Neuronal stem cell (in vitro differentiated cells): ENCODE results near the gene RASGRF1.
A peak's percentile ranks its signal among the peaks of the same experiment; 100 is the strongest.

Experiments used
- DNase-seq: peaks from one replicate; pipeline ENCODE4 v3.0.0-alpha.2; 2013; ENCODE audit warnings: low spot score
- H2AFZ ChIP-seq: one replicate; pipeline ENCODE4 v1.6.1; 2013; ENCODE audit warnings: mild to moderate bottlenecking, low read length, inconsistent platforms
- H2AK5ac ChIP-seq: 2 replicates; pipeline ENCODE4 v1.6.1; 2013; ENCODE audit warnings: low read depth, mild to moderate bottlenecking, inconsistent platforms, low read length, moderate library complexity, mixed read lengths
- H2BK120ac ChIP-seq: 2 replicates; pipeline ENCODE4 v1.6.1; 2013; ENCODE audit warnings: low read depth, mild to moderate bottlenecking, inconsistent platforms, low read length, moderate library complexity, mixed read lengths
- H2BK12ac ChIP-seq: one replicate; pipeline ENCODE4 v1.6.1; 2013; ENCODE audit warnings: low read length, inconsistent platforms
- H2BK15ac ChIP-seq: 2 replicates; pipeline ENCODE4 v1.6.1; 2013; ENCODE audit warnings: mild to moderate bottlenecking, low read length, inconsistent platforms, mixed read lengths
- H2BK5ac ChIP-seq: one replicate; pipeline ENCODE4 v1.6.1; 2013; ENCODE audit warnings: inconsistent platforms, mild to moderate bottlenecking, low read length, moderate library complexity
- H3K14ac ChIP-seq: one replicate; pipeline ENCODE4 v1.6.1; 2013; ENCODE audit warnings: low read length, inconsistent platforms
- H3K18ac ChIP-seq: 2 replicates; pipeline ENCODE4 v1.6.1; 2013; ENCODE audit warnings: low read length, inconsistent platforms
- H3K23ac ChIP-seq: 2 replicates; pipeline ENCODE4 v1.6.1; 2013; ENCODE audit warnings: low read depth, mild to moderate bottlenecking, mixed read lengths, low read length, inconsistent platforms; ENCODE audit not compliant: poor library complexity
- H3K27ac ChIP-seq: replicated peaks from 3 replicates; pipeline ENCODE4 v1.5.1; 2013; ENCODE audit warnings: low read length, inconsistent platforms
- H3K27me3 ChIP-seq, 3 experiments: 2 replicates each; pipeline ENCODE4 v1.6.1; 2013; ENCODE audit warnings: low read length in 3 of 3, mild to moderate bottlenecking in 2 of 3, inconsistent platforms in 1 of 3, low read depth in 1 of 3, mixed read lengths in 1 of 3, moderate library complexity in 1 of 3; ENCODE audit not compliant: control insufficient read depth in 3 of 3, insufficient read depth in 3 of 3
- H3K36me3 ChIP-seq, 2 donors: replicated peaks in 1 of 2; 2 replicates each; pipeline ENCODE4 v1.6.1; 2013; ENCODE audit warnings: low read length in 2 of 2; ENCODE audit not compliant: control insufficient read depth in 2 of 2, insufficient read depth in 2 of 2
- H3K4ac ChIP-seq: 2 replicates; pipeline ENCODE4 v1.6.1; 2013; ENCODE audit warnings: inconsistent platforms, mild to moderate bottlenecking, low read length, moderate library complexity
- H3K4me1 ChIP-seq, 2 donors: 1 replicate in 1 of 2; 2 replicates in 1 of 2; pipeline ENCODE4 v1.6.1; 2013; ENCODE audit warnings: low read length in 2 of 2, low read depth in 1 of 2; ENCODE audit not compliant: control insufficient read depth in 2 of 2, insufficient read depth in 1 of 2
- H3K4me2 ChIP-seq: one replicate; pipeline ENCODE4 v1.6.1; 2013; ENCODE audit warnings: mild to moderate bottlenecking, low read length, inconsistent platforms; ENCODE audit not compliant: insufficient read depth, poor library complexity, severe bottlenecking
- H3K4me3 ChIP-seq, 2 donors: 2 replicates each; pipeline ENCODE4 v1.5.1; 2013; ENCODE audit warnings: low read length in 2 of 2, mild to moderate bottlenecking in 2 of 2, inconsistent platforms in 1 of 2, moderate library complexity in 1 of 2
- H3K79me1 ChIP-seq: one replicate; pipeline ENCODE4 v1.6.1; 2013; ENCODE audit warnings: low read depth, mild to moderate bottlenecking, inconsistent platforms, low read length, moderate library complexity
- H3K9ac ChIP-seq: one replicate; pipeline ENCODE4 v1.6.1; 2013; ENCODE audit warnings: mild to moderate bottlenecking, low read depth, low read length, inconsistent platforms; ENCODE audit not compliant: poor library complexity
- H3K9me3 ChIP-seq, 2 donors: replicated peaks in 1 of 2; 2 replicates each; pipeline versions ENCODE3 to v1.6.1; 2013; ENCODE audit warnings: low read length in 2 of 2, mild to moderate bottlenecking in 2 of 2, inconsistent platforms in 1 of 2, low read depth in 1 of 2, mixed read lengths in 1 of 2, moderate library complexity in 1 of 2; ENCODE audit not compliant: control insufficient read depth in 2 of 2, insufficient read depth in 1 of 2
- H4K8ac ChIP-seq: one replicate; pipeline ENCODE4 v1.6.1; 2013; ENCODE audit warnings: low read depth, mild to moderate bottlenecking, inconsistent platforms, low read length, moderate library complexity
- H4K91ac ChIP-seq: one replicate; pipeline ENCODE4 v1.6.1; 2013; ENCODE audit warnings: low read length, low read depth, mild to moderate bottlenecking, inconsistent platforms; ENCODE audit not compliant: poor library complexity
- WGBS, 2 donors: extraction: QIAGEN DNeasy Blood & Tissue Kit; methylation state at CpG; one replicate each; pipeline ENCODE4 v1.1.7; 2013; ENCODE audit warnings: missing lambda C conversion rate in 2 of 2, mixed read lengths in 1 of 2; ENCODE audit not compliant: insufficient read length in 2 of 2, insufficient replicate concordance in 1 of 2; ENCODE audit errors: extremely low coverage in 2 of 2; 5-methylcytosine and 5-hydroxymethylcytosine counted together

RASGRF1 gene

GRCh38 chr15:78921940-78922339 lies 168.6 kb downstream of the RASGRF1 start:
- Histone ChIP-seq H3K4me2 (no peak overlapping the region), H3K36me3 (peaks cover 26 to 70% of the 10 kb centered on the region in 2 donors), H2AFZ (no peak overlapping the region), H3K23ac (peak overlapping the region; percentile 77), H2BK15ac (no peak overlapping the region), H3K9me3 (no peaks in the 10 kb centered on the region), H3K4ac (no peak overlapping the region), H3K9ac (peak overlapping the region; percentile 56), H3K79me1 (no peaks in the 10 kb centered on the region), H3K18ac (no peak overlapping the region), H2AK5ac (no peak overlapping the region), H3K4me1 (no peaks in the 10 kb centered on the region), H2BK120ac (no peak overlapping the region), H4K8ac (no peak overlapping the region), H3K4me3 (no peak overlapping the region), H2BK5ac (no peak overlapping the region), H4K91ac (no peak overlapping the region), H3K27ac (no peak overlapping the region), H2BK12ac (no peak overlapping the region), H3K27me3 (no peaks in the 10 kb centered on the region), H3K14ac (no peak overlapping the region)
- no CpG with 5 or more reads among the region's 14 CpGs for WGBS, 2 donors
- DNase-seq = no peak

- H2BK15ac ChIP-seq = no peak overlapping the region
- no peak overlapping the region for H3K23ac ChIP-seq
- no CpG with 5 or more reads among the region's 6 CpGs for WGBS, 2 donors
- no peak overlapping the region for H3K4ac ChIP-seq
- H3K27me3 ChIP-seq = no peaks in the 10 kb centered on the region
- DNase-seq = no peak
- H4K91ac ChIP-seq = no peak overlapping the region
- H2BK5ac ChIP-seq = no peak overlapping the region
- H3K36me3 ChIP-seq = peaks cover 23 to 68% of the 10 kb centered on the region in 2 donors
- peak overlapping the region; percentile 56 for H3K9ac ChIP-seq
- H2BK120ac ChIP-seq = no peak overlapping the region
- H4K8ac ChIP-seq = no peak overlapping the region
- no peak overlapping the region for H3K4me3 ChIP-seq
- no peak overlapping the region for H2AK5ac ChIP-seq
- H2AFZ ChIP-seq = no peak overlapping the region
- no peaks in the 10 kb centered on the region for H3K9me3 ChIP-seq
- H3K79me1 ChIP-seq = no peaks in the 10 kb centered on the region
- no peak overlapping the region for H3K27ac ChIP-seq
- no peak overlapping the region for H2BK12ac ChIP-seq
- no peak overlapping the region for H3K14ac ChIP-seq
- no peak overlapping the region for H3K18ac ChIP-seq
- H3K4me1 ChIP-seq = no peaks in the 10 kb centered on the region
- H3K4me2 ChIP-seq = no peak overlapping the region
Measured at GRCh38 chr15:78921517-78921916, 169.1 kb downstream of the RASGRF1 start.

GRCh38 chr15:78917888-78918287 lies 172.7 kb downstream of the RASGRF1 start:
- H3K4ac ChIP-seq = no peak overlapping the region
- no peaks in the 10 kb centered on the region for H3K4me1 ChIP-seq
- no peak overlapping the region for H3K9ac ChIP-seq
- no peaks in the 10 kb centered on the region for H3K27me3 ChIP-seq
- H3K18ac ChIP-seq = no peak overlapping the region
- H3K23ac ChIP-seq = no peak overlapping the region
- no peak overlapping the region for H2BK12ac ChIP-seq
- no peak overlapping the region for H2BK15ac ChIP-seq
- no peak overlapping the region for H3K4me2 ChIP-seq
- no peak overlapping the region for H4K91ac ChIP-seq
- H3K9me3 ChIP-seq = no peaks in the 10 kb centered on the region
- no peaks in the 10 kb centered on the region for H3K79me1 ChIP-seq
- no peak overlapping the region for H2BK5ac ChIP-seq
- no CpG with 5 or more reads among the region's 4 CpGs for WGBS, 2 donors
- H2AFZ ChIP-seq = no peak overlapping the region
- H4K8ac ChIP-seq = no peak overlapping the region
- no peak overlapping the region for H3K27ac ChIP-seq
- no peak overlapping the region for H2BK120ac ChIP-seq
- no peak overlapping the region for H3K14ac ChIP-seq
- no peak for DNase-seq
- no peak overlapping the region for H3K4me3 ChIP-seq
- peaks cover 31 to 80% of the 10 kb centered on the region in 2 donors for H3K36me3 ChIP-seq
- H2AK5ac ChIP-seq = no peak overlapping the region

GRCh38 chr15:78916088-78916487 lies 174.5 kb downstream of the RASGRF1 start:
- DNase-seq = no peak
- H3K27ac ChIP-seq = no peak overlapping the region
- no peaks in the 10 kb centered on the region for H3K4me1 ChIP-seq
- H3K18ac ChIP-seq = no peak overlapping the region
- H3K4ac ChIP-seq = no peak overlapping the region
- no peak overlapping the region for H2BK5ac ChIP-seq
- no peak overlapping the region for H2BK12ac ChIP-seq
- no peak overlapping the region for H3K9ac ChIP-seq
- H4K91ac ChIP-seq = no peak overlapping the region
- no peak overlapping the region for H3K4me3 ChIP-seq
- WGBS, 2 donors = no CpG with 5 or more reads among the region's 4 CpGs
- H3K14ac ChIP-seq = no peak overlapping the region
- no peak overlapping the region for H4K8ac ChIP-seq
- H3K27me3 ChIP-seq = no peaks in the 10 kb centered on the region
- H2AFZ ChIP-seq = no peak overlapping the region
- no peaks in the 10 kb centered on the region for H3K79me1 ChIP-seq
- peaks cover 18 to 79% of the 10 kb centered on the region in 2 donors for H3K36me3 ChIP-seq
- H3K4me2 ChIP-seq = no peak overlapping the region
- no peak overlapping the region for H3K23ac ChIP-seq
- H2AK5ac ChIP-seq = no peak overlapping the region
- H2BK120ac ChIP-seq = no peak overlapping the region
- no peaks in the 10 kb centered on the region for H3K9me3 ChIP-seq
- H2BK15ac ChIP-seq = no peak overlapping the region
